ENCODE data around the gene TFPT.

TFPT gene

GRCh38 chr19:54149021-54149812 lies 33.8 kb upstream of the TFPT start:
- in situ Hi-C loops (cut with MboI; ENCODE audit: low sequenced_read_pairs): no loop called here

- in situ Hi-C loops (cut with MboI; ENCODE audit: low sequenced_read_pairs): no loop called here
Measured at GRCh38 chr19:54148158-54148557, 32.7 kb upstream of the TFPT start.

GRCh38 chr19:54147676-54148075 lies 32.2 kb upstream of the TFPT start:
- in situ Hi-C loops (cut with MboI; ENCODE audit: low sequenced_read_pairs): no loop called here

- in situ Hi-C loops (cut with MboI; ENCODE audit: low sequenced_read_pairs): no loop called here
Measured at GRCh38 chr19:54145541-54146158, 30.2 kb upstream of the TFPT start.

GRCh38 chr19:54142166-54142780 lies 26.8 kb upstream of the TFPT start:
- in situ Hi-C loops (cut with MboI; ENCODE audit: low sequenced_read_pairs): no loop called here

- in situ Hi-C loops (cut with MboI; ENCODE audit: low sequenced_read_pairs): no loop called here
Measured at GRCh38 chr19:54141356-54141755, 25.9 kb upstream of the TFPT start.

- in situ Hi-C loops (cut with MboI; ENCODE audit: low sequenced_read_pairs): no loop called here
Measured at GRCh38 chr19:54138489-54139256, 23.2 kb upstream of the TFPT start.

GRCh38 chr19:54137699-54138488 lies 22.4 kb upstream of the TFPT start, which contains the start of gene CNOT3:
Gene CNOT3, plus strand, starts transcription at chr19:54137762. Its CDS starts 5,217 bp downstream, at chr19:54142979.
- in situ Hi-C loops (cut with MboI; ENCODE audit: low sequenced_read_pairs): no loop called here

- in situ Hi-C loops (cut with MboI; ENCODE audit: low sequenced_read_pairs): no loop called here
Measured at GRCh38 chr19:54136864-54137698, 21.6 kb upstream of the TFPT start.

- in situ Hi-C loops (cut with MboI; ENCODE audit: low sequenced_read_pairs): no loop called here
Measured at GRCh38 chr19:54136086-54136863, 20.8 kb upstream of the TFPT start.

GRCh38 chr19:54133957-54134590 lies 18.6 kb upstream of the TFPT start:
- in situ Hi-C loops (cut with MboI; ENCODE audit: low sequenced_read_pairs): no loop called here

GRCh38 chr19:54133312-54133956 lies 18.0 kb upstream of the TFPT start:
- in situ Hi-C loops (cut with MboI; ENCODE audit: low sequenced_read_pairs): no loop called here

- in situ Hi-C loops (cut with MboI; ENCODE audit: low sequenced_read_pairs): no loop called here
Measured at GRCh38 chr19:54129617-54129996, 14.2 kb upstream of the TFPT start.

- in situ Hi-C loops (cut with MboI; ENCODE audit: low sequenced_read_pairs): no loop called here
Measured at GRCh38 chr19:54128796-54129616, 13.5 kb upstream of the TFPT start.

- in situ Hi-C loops (cut with MboI; ENCODE audit: low sequenced_read_pairs): no loop called here
Measured at GRCh38 chr19:54128441-54128725, 12.9 kb upstream of the TFPT start.

GRCh38 chr19:54127688-54128440 lies 12.4 kb upstream of the TFPT start:
- in situ Hi-C loops (cut with MboI; ENCODE audit: low sequenced_read_pairs): no loop called here

- in situ Hi-C loops (cut with MboI; ENCODE audit: low sequenced_read_pairs): no loop called here
Measured at GRCh38 chr19:54125713-54126112, 10.3 kb upstream of the TFPT start.

Data from HL-60/S4 (cell line).